HG02943 (cell line): ENCODE data around the gene AKR1C2.
"Not testable (repeated sequence)": the region's sequence is repeated elsewhere in the genome, so short reads cannot be mapped to it uniquely, and the experiment has no call there.

Experiments
- ATAC-seq: cut with Tn5 transposase; IDR thresholded peaks from one replicate; pipeline ENCODE4 v1.9.1; 2021; ENCODE audit warnings: mild to moderate bottlenecking, low read depth, moderate library complexity; ENCODE audit not compliant: unreplicated experiment

AKR1C2 gene

GRCh38 chr10:4962876-4963814 is 40.5 kb downstream of the AKR1C2 start, which contains the start of gene AKR1C1:
Gene AKR1C1 (plus strand): TSS chr10:4963415. CDS start chr10:4963445, 30 bp downstream.
- not testable (repeated sequence) for ATAC-seq

DNA sequence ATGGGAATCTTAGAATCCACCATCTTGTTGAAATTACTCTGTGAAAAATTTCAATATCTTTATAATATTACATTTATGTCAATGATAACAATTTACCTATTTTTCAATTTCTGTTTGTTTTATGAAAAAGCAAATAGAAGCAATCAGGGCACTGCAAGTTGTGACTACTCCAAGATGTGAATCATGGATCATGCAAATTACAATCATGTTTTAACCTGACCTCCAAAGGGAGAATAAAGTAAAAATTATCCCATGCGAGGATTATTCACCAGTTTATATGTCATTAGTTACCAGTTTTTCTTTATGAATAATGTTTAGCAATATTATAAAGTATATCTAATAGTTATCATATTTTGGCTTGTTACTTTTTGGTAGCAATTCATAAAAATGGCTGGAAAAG is 41.3 kb downstream of the AKR1C2 start:
- ATAC-seq: not testable (repeated sequence)

DNA sequence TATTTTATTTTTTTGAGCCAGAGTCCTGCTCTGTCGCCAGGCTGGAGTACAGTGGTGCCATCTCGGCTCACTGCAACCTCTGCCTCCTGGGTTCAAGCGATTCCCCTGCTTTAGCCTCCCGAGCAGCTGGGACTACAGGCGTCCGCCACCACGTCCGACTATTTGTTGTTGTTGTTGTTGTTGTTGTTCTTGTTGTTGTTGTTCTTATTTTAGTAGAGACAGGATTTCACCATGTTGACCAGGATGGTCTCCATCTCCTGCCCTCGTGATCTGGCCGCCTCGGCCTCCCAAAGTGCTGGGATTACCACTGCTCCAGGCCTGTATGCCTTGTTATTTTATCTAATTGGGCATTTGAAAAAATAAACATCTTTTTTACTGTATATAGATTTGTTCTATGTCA is 42.1 kb downstream of the AKR1C2 start:
- ATAC-seq: not testable (repeated sequence)

DNA sequence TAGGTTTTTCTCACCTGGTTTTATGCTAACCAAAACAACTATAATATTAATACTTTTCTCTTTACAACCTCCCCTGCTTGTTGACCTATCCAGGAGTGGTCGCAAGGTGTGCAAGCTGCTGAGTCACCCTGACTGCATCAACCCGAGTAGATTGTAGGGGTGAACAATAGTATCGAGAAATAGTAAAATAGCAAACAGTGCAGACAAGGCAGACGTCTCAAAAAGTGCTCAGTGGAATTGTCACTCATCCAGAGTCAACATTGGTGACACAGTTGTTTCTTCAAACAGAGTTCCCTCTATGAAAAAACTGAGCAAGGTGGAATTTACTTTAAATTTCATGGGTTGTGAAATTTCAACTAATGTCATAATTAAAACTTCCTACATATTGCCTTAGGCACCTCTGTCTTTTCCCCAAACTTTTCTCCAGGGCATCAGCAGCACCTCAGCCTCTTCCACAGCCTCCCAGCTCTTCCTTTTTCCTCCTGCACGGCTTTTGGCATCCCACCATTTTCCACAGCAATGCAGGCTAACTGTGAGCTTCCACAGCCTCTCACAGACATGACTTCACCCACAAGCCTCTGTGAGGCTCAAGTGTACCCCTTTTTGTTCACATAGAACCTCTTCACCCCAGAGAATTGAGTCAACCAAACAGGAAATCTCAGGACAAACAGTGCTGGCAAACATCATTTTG is 46.6 kb downstream of the AKR1C2 start:
- ATAC-seq: not testable (repeated sequence)

DNA sequence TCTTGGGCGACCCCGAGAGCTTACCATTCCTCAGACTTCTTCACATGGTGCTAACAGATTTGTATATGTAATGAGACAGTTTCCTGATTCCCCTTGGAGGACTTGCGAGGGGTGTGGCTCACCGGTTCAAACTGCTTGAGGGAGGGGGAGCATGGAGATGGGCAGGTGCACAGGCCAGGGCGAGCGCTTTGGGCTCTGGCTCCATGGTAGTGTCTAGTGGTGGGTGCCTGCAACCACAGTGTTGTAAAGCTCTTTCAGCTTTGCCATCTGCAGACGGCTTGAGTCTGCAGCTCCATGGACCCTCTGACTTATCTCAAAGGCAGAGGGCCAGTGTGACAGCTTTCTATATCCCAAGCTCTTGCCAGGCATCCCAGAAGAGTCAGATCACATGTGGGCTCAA is 47.6 kb downstream of the AKR1C2 start:
- ATAC-seq: not testable (repeated sequence)

DNA sequence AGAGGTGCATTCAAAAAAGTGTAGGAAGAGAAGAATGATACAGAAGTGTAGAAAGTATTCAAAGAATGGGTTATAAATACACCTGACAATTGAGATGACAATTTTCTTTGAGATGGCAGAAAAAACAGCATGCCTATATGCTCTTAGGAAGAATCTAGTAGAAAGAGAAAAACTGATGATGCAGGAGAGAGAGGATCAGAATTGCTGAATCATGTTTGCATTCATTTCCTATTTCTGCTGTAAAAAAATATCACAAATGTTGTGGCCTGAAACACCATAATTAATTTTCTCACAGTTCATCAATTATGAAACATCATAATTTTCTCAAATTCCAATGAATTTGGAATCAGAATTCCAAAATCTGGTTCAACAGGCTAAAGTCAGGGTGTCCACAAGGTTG is 50.3 kb downstream of the AKR1C2 start:
- no peak for ATAC-seq

DNA sequence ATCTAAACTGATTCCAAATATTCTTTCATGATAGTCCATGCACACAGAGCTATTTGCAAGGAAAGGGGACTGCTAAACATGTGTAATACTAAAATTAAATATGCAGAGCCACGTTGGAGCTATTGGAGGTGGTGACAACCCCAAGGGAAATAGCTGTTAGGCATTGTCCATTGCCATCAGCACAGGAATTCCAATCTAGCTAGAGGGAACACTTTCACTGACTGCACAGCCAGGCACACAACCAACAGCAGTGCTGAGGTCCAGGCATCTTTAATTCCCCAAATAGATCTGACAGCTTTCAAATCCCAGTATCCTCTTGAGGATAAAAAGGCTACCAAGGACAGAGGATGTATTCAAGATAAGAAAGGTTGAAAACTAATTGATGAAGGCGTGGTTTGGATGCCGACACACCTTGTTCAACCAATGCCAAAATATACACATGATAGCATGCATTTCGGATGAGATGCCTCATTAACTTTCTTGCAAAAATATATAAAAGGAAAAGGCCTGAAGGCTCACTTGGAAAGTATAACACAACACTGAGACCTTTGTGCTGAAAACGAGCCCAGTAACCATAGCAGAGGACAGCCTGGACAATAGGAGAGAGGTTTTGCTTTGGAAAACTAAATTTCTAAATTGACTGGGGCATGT is 52.0 kb downstream of the AKR1C2 start:
- ATAC-seq: not testable (repeated sequence)

- ATAC-seq: no peak
Observed at GRCh38 chr10:4947635-4948596, 55.7 kb downstream of the AKR1C2 start.

- no peak for ATAC-seq
Observed at GRCh38 chr10:4947039-4947634, 56.5 kb downstream of the AKR1C2 start.

DNA sequence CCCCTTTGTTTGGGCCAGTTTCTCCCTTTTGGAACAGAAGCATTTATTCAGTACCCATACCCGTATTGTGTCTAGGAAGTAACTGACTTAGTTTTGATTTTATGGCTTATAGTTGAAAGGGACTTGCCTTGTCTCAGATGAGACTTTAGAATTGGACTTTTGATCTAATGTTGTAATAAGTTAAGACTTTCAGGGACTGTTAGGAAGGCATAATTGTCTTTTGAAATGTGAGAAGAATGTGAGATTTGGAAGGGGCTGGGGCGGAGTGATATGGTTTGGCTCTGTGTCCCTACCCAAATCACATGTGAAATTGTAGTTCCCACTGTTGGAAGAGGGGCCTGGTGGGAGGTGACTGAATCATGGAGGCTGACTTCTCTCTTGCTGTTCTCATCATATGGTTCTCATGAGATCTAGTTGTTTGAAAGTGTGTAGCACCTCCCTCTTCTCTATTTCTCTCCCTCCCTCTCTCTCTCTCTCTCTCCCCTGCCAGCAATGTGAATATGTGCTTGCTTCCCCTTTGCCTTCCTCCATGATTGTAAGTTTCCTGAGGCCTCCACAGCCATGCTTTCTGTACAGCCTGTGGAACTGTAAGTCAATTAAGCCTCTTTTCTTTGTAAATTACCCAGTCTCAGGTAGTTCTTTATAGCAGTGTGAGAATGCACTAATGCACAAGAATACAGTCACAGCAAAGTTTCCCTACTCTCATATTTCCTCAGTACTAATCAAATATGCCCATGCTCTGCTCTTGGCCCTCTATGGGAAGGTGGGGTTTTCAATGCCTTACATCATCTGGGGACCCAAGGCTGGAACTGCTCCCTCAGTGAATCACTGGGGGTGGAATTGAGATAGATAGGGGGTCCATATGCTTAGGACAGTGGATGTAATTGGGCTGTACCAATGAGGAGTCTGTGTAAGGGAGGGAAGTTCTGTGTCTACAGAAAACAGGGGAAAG is 57.6 kb downstream of the AKR1C2 start:
- no peak for ATAC-seq

GRCh38 chr10:4944841-4945240 is 58.8 kb downstream of the AKR1C2 start:
- no peak for ATAC-seq

GRCh38 chr10:4943821-4944220 is 59.8 kb downstream of the AKR1C2 start:
- no peak for ATAC-seq

DNA sequence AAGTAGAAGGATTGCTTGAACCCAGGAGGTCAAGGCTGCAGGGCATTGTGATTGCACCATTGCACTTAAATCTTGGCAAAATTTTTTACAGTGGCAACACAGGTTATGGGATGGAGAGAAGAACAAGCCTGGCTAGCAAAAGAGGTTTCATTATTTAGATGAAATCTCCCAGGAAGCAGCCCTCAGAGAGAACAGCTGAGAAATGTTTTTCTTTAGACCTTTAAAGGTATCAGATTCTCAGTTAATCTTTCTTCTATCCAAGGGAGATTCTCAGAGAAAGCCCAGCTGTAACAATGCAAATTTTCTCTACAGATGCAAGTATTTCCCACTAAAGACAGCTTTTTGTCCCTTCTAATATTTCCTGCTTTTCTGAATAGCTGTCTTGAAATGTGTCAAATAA is 60.2 kb downstream of the AKR1C2 start:
- ATAC-seq: not testable (repeated sequence)

DNA sequence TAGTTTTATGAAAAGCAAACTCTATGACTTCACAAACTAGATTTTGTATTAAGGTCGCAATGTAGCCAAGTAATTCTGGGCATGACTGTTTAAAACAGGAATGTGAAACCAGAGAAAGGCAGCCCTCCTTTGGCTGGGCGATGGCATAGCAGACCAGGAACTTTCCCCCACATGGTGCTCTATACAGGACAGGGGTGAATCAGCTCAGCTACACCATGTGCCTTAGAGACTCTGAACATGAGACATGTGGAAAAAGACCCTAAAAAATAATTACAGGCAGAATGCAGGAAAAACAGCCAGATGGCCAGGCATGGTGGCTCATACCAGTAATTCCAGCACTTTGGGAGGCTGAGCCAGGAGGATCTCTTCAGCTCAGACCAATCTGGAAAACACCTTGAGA is 60.7 kb downstream of the AKR1C2 start:
- ATAC-seq: not testable (repeated sequence)

GRCh38 chr10:4941540-4942330 is 61.9 kb downstream of the AKR1C2 start:
- ATAC-seq: no peak

DNA sequence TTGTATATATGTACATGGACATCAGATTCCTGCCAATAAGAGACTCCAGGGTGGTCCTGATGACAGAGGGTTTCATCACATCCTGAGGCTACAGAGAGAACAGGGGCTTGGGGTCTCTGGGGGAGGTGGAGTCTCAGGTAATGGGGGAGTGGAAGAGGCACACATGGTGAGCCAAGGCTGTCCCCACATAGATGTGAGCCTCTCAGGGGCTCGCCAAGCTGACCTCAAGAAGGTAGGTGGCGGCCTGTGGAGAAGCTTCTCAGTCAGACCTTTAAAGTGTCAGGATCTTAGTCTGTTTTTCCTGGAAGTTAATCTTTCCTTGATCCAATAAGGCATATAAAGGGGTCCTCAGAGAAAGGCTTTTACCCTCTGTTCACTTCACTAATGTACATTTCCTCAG is 62.7 kb downstream of the AKR1C2 start:
- ATAC-seq: not testable (repeated sequence)

- ATAC-seq: not testable (repeated sequence)
Observed at GRCh38 chr10:4940073-4940428, 63.6 kb downstream of the AKR1C2 start.
